GM19351 (cell line): ENCODE results near the gene FOSL2.

Source experiments
- ATAC-seq: cut with Tn5 transposase; IDR thresholded peaks from one replicate; pipeline ENCODE4 v1.9.1; 2021; ENCODE audit warnings: mild to moderate bottlenecking, moderate library complexity; ENCODE audit not compliant: unreplicated experiment

Gene FOSL2

DNA sequence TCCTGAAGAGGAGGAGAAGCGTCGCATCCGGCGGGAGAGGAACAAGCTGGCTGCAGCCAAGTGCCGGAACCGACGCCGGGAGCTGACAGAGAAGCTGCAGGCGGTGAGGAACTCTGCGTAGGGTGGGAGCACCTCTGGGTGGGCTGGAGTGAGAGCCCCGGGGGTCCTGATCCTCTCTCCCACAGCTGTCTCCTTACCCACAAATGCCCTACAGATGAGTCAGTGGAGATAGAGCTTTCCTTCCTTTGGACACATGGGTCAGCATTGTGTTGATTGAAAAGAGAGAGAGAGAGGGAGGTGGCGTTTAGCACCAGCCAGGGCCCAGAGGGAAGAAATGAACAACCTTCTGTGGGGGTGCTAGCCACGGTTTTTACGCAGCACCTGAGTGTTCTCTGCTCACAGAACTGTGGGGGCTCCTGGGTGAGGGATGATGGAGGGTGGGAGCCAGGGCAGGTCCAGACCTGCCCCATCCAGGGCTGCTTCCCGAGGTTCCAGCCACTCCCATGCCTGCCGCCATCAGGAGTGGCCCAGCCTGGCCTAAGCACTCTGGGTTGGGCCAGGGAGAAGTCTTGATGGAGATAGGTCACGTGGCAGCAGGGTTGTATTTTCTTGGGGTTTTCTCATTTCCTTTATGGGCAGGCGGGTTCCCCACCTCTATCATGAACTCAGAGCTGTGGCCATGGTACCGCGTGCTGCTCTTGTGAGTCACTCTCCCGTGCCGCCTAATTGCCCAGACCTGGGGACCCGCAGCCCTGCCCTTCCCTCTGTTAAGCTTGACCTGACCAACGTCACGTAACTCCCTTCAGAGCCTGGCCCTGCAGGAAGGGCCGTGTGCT is 16.3 kb downstream of the FOSL2 start:
- no peak for ATAC-seq

DNA sequence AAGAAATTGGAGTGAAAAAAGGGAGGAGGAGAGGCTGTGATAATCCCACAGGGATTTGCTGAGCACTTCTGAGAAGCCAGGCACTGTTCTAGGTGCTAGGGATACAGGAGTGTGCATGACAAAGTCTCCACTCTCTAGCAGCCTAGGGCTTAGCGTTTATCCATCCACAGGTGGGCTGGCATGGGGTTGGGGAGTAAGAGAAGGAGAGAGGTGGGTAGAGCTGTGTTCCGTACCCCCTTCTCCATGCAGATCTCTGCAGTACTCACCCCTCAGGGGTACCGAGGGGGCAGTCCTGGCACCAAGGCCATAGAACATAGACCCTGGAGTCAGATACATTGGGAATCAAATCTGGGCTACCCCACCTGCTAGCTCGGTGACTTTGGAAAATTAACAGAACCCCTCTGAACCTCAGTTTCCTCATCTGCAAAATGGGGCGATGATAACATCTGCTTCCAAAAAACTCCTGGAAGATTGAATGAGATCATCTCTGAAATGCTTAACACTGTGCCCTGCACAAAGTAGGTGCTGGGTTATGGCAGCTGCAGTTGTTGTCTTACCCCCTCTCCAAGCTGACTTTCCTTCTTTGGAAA is 18.6 kb downstream of the FOSL2 start:
- no peak for ATAC-seq

DNA sequence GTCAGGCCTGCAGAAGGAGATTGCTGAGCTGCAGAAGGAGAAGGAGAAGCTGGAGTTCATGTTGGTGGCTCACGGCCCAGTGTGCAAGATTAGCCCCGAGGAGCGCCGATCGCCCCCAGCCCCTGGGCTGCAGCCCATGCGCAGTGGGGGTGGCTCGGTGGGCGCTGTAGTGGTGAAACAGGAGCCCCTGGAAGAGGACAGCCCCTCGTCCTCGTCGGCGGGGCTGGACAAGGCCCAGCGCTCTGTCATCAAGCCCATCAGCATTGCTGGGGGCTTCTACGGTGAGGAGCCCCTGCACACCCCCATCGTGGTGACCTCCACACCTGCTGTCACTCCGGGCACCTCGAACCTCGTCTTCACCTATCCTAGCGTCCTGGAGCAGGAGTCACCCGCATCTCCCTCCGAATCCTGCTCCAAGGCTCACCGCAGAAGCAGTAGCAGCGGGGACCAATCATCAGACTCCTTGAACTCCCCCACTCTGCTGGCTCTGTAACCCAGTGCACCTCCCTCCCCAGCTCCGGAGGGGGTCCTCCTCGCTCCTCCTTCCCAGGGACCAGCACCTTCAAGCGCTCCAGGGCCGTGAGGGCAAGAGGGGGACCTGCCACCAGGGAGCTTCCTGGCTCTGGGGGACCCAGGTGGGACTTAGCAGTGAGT is 19.4 kb downstream of the FOSL2 start:
- no peak for ATAC-seq

DNA sequence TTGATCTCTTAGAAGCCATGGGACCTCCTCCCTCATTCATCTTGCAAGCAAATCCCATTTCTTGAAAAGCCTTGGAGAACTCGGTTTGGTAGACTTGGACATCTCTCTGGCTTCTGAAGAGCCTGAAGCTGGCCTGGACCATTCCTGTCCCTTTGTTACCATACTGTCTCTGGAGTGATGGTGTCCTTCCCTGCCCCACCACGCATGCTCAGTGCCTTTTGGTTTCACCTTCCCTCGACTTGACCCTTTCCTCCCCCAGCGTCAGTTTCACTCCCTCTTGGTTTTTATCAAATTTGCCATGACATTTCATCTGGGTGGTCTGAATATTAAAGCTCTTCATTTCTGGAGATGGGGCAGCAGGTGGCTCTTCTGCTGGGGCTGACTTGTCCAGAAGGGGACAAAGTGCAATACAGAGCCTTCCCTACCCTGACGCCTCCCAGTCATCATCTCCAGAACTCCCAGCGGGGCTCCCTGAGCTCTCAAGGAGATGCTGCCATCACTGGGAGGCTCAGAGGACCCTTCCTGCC is 20.0 kb downstream of the FOSL2 start:
- ATAC-seq = no peak

DNA sequence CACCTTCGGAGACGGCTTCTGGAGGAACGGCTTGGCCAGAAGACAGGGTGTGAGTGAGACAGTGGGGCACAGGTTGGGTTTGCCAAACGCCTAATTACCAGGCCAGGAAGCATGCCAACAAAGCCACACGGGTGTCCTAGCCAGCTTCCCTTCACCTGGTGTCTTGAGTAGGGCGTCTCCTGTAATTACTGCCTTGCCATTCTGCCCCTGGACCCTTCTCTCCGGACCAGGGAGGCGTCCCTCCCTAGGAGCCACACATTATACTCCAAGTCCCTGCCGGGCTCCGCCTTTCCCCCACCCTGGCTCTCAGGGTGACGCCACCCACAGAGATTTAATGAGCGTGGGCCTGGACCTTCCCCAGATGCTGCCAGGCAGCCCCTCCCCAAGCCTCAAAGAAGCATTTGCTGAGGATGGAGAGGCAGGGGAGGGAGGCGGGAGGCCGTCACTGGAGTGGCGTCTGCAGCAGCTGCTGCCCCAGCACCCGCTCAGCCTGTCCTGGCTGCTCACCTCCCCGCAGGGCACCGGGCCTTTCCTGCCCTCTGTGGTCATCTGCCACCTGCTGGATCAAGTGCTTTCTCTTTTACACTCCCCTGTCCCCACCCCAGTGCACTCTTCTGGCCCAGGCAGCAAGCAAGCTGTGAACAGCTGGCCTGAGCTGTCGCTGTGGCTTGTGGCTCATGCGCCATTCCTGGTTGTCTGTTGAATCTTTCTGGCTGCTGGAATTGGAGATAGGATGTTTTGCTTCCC is 20.7 kb downstream of the FOSL2 start:
- ATAC-seq = no peak

DNA sequence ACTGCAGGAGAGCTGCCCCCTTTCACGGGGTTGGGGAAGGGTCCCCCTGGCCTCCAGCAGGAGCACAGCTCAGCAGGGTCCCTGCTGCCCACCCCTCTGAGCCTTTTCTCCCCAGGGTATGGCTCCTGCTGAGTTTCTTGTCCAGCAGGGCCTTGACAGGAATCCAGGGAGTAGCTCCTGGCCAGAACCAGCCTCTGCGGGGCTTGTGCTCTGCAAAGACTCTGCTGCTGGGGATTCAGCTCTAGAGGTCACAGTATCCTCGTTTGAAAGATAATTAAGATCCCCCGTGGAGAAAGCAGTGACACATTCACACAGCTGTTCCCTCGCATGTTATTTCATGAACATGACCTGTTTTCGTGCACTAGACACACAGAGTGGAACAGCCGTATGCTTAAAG is 21.2 kb downstream of the FOSL2 start:
- no peak for ATAC-seq

DNA sequence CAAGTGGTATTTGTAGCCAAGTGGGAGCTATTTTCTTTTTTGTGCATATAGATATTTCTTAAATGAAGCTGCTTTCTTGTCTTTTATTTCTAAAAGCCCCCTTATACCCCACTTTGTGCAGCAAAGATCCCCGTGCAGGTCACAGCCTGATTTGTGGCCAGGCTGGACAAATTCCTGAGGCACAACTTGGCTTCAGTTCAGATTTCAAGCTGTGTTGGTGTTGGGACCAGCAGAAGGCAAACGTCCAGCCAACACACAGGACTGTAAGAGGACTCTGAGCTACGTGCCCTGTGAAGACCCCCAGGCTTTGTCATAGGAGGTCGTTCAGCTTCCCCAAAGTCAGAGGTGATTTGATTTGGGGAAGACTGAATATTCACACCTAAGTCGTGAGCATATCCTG is 21.9 kb downstream of the FOSL2 start:
- ATAC-seq = no peak

DNA sequence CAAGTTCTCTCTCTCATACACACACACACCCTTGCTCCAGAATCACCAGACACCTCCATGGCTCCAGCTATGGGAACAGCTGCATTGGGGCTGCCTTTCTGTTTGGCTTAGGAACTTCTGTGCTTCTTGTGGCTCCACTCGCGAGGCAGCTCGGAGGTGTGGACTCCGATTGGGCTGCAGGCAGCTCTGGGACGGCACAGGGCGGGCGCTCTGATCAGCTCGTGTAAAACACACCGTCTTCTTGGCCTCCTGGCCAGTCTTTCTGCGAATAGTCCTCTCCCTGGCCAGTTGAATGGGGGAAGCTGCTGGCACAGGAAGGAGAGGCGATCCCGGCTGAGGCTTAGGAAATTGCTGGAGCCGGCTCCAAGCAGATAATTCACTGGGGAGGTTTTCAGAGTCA is 22.4 kb downstream of the FOSL2 start:
- no peak for ATAC-seq

DNA sequence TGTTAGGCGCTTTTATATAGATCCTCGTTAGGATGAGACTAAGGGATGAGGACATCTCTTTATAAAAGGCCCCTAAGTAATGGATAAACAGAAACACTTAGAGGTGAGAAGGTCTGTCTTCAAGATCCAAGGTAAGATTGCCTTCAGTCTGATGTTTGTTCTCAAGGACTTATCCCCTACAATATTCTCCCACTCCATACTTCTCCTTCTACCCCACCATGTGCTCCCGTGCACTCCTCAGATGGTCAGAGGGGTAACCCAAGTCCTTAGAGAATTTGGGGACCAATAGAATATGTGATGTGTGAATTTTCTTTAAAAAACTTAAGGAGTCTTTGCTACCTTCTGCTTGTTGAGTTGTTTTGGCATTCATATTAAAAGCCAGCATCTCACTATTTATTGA is 23.1 kb downstream of the FOSL2 start:
- ATAC-seq = no peak

DNA sequence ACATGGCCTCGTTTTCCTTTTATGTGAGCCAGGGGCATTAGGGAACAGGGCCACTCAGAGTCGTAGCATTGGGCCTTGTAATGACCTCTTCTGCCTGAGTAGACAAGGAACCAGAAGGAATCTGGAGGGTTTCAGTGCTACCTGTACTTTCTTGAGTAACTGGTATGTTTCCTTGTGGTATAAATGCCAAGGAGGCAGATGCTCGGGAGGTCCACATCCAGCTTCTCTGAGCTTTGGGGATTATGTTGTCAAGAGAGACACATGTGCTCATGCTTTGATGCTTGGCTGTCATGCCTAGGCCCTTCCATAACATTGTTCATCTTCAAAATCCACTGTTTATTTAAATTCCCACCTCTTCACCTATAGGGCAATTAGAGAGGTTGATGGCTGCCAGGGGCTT is 26.3 kb downstream of the FOSL2 start:
- ATAC-seq = no peak

DNA sequence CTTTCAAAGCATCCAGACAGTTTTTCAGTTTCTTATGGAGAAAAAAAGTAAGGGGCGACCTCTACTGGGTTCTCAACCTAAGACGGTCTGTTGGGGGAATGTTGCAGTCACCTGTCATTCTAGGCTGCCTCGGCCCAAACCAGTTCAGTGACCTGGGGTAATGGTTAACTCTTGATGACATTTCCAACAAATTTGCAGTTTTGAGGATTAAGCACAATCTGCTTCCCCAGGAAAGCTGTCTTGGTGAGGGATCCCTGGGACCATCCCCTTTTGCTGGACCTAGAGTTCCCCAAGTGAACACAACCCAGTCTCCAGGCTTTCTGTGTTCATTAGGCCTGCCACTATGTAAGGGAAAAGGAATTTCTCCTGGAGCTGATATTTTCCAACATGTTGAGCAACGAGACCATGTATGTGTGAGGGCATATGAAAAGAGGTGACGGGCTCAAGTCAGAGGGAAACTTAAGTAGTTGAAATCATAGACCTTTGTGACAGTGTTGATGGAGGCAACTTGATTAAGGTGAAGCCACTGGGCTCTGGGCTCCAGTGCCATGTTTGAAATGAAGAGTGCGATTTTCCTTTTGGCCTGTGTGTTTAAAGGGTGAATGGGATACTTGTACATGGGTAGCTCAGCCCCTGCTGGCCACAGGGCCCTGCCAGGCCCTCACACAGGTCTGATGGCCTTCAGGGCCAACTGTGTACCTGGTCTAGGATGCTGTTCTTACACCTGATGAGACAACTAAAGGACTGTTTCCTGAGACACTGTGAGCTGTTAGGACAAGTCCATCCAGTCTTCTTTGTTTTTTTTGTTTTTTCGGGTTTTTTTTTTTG is 27.0 kb downstream of the FOSL2 start:
- no peak for ATAC-seq

DNA sequence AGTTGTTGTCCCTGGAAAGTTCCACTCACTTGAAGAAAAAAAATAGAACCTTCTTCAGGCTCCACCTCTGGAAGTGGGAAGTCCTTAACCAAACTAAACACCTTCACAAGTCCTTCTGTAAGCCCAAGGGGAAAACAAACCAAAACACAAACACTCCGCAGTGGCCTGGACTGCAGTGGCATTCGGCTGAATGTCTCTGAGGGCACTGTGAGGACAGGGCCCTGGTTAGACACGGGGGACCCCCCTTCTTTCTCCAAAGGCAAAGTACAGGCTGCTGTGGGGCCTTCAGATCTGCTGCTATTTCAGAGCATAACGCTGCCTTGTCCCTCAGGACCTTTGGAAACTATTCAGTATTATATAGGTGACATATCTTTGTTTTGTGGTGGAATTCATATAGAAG is 28.1 kb downstream of the FOSL2 start:
- ATAC-seq = no peak

DNA sequence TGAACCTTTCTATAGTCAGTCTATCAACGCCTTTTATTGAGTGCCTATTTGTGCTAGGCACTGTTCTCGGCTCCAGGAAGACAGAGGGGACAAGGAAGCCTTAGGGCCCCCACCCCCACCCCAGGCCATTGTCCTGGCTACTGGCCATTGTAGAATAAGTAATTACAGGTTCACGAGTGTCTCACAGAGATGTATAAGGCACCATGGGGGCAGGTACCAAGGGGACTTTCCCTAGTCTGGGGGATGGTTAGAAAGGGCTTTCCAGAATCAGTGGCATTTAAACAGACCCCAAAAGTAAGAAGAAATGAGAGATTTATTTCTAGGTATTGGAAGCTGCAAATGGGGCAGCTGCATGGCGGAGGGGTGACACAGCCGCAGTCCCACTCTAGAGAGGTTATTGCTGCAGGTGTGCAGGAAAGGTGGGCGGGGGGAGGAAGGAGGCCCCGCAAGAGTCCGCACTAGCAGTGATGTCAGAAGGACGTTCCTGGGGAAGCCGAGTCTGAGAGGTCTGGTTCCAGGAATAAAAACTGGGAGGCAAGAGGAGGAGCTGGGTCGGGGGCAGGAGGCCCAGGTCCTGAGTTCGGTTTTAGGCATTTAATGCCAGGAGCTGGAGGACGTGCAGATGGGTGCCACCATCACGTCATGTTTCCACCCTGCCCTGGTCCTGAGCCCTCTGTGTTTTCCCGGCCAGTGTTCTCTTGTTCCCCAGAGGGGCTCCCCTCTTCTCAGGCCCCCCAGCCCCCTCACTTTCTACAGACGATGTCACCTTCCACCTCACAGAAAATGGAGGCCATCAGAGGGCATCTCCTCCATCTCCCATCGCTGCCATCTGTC is 30.5 kb downstream of the FOSL2 start:
- ATAC-seq = no peak

DNA sequence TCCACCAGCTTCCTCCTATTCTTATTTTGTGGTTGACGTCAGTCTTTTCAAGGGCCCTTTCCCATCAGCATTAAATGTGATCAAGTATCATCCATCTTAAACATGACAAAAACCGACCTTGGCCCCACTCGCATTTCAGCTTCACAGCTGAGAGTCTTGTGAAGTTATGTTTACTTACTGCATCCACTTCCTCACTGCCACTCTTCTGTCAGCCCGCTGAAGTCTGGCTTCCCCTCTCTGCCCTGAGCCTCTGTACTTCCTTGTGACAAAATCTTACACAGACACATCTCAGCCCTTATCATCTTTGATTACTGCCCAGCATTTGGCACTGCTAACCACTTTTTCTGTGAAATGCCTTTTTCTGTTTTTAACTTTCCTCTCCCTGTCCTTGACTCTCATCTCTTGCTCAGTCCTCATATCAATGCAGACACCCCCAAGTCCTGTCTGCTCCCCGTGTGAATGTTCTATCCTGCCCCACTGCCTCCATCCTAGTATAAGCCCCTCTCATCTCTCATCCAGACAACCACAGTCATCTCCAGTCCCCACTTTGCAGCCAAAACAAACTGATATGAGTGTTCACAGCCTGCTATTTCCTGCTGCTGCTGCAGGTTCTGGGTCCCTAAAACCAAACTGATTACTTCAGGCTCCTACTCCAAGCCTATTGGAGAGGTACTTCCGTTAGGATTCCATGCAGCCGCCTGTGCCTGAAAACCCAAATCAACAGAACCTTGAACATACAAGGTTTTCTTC is 31.4 kb downstream of the FOSL2 start:
- ATAC-seq = no peak

DNA sequence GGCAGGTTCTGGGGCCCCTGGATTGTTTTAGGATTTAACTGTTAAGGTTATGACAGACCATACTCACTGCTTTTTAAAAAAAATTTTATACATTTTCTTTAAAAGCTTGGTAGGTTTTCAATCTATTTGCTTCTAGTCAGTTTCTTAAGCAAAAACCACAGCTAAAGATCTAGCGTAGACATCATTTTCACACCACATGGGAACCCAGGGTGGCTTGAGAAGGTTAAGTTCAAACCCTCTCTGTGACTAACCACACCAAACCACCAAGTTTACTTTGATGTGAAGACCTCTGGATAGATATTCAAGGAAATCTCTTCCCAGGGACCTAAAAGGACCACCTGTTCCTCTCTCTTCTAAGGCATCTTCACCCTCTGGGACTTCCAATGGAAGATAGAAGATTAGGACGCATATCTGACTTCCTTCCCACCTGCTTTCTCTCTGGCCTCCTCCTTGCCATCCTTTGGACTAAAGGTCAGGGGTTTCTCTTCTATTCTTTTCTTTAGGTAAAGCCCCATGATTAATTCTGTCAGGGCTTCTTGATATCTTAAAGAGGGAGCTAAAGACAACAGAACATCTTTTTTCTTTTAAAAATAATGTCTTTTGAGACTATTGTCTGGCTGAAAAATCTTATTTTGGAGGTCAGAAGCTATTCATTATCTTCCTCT is 32.3 kb downstream of the FOSL2 start:
- ATAC-seq = no peak

DNA sequence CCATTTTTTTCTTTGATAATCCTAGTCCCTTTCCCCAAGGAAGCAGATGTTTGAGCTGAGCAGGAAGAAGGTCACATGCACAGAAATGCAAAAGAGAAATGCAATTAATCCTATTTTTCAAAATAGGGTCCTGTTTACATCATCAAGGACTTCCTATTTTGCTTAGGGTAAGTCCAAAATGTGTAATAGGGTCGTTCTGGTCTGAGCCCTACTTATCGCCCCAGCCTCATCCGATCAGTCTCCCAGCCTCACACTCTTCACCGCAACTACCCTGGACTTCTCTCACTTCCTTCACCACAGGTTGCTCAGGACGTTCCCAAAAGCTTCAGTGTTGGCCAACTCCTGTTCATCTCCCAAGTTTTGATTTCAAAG is 32.8 kb downstream of the FOSL2 start:
- no peak for ATAC-seq

DNA sequence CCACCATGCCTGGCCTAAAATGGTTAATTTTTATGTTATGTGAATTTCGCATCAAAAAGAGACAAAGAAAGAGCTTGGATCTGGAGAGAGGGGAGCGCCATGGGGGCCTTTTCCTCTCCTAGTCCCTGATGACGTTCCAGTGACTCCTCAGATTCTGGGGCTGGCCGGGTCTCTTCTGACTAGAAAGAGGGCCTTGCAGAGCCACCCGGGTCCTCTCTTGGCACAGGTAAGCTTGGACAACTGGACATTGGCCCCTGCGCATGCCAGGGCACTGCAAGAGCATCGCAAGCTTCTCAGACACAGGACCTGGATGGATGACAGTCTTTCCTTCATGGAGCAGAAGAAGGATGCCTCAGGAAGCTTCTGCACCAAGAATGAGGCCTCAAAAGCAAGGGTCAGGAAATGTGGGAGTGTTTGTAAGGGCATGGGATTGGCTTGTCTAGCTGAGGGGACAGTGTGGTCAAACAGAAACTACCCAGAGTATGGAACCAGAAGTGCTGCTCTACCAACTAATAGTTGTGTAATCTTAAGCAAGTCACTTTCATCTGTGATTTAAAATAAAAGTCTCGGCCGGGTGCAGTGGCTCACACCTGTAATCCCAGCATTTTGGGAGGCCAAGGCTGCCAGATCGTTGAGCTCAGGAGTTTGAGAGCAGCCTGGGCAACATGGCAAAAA is 35.2 kb downstream of the FOSL2 start:
- ATAC-seq = no peak

DNA sequence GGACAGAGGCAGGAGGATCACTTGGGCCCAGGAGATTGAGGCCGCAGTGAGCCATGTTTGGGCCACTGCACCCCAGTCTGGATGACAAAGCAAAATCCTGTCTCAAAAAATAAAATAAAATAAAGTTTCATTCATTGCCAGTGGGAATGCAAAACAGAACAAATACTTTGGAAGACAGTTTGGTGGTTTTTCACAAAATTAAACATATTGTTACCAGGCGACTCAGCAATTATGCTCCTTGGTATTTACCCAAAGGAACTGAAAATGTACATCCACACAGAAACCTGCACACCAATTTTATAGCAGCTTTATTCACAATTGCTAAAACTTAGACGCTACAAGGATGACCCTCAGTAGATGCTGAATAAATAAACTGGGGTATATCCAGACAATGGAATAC is 35.8 kb downstream of the FOSL2 start:
- no peak for ATAC-seq
